ENCODE measurements around the gene FOXP1. TPM values are rescaled to one million over a fixed set of nuclear protein-coding genes. Genes with fewer than 3 reads are reported as not detected.
A peak's percentile ranks its signal among the peaks of the same experiment; 100 is the strongest.

The FOXP1 gene
- total and polyA plus RNA-seq, 4 donors = 4.9 to 35.4 (median 32.0) TPM

- peak overlapping the region; percentile 54 to 58 for H3K27ac ChIP-seq (ENCODE audit: low read depth in 1 of 2, low read length in 2 of 2)
- H3K27me3 ChIP-seq (ENCODE audit: control insufficient read depth in 4 of 4, insufficient read depth in 4 of 4, low read length in 3 of 4) = no peaks in the 10 kb centered on the region
- TF ChIP-seq ZBTB33 (IDR thresholded peaks at IDR 0.05) (no peak), REST (IDR thresholded peaks at IDR 0.05) (no peak), HNF4G (IDR thresholded peaks at IDR 0.05) (no peak), FOXA2 (IDR thresholded peaks at IDR 0.05) (no peak), SP1 (IDR thresholded peaks at IDR 0.05) (no peak), TAF1 (conservative IDR thresholded peaks at IDR 0.05) (no peak), ATF3 (IDR thresholded peaks at IDR 0.05) (no peak), RAD21 (IDR thresholded peaks at IDR 0.05) (peak; percentile 42 to 64), YY1 (IDR thresholded peaks at IDR 0.05) (peak; percentile 87), JUND (IDR thresholded peaks at IDR 0.05) (no peak), MAX (IDR thresholded peaks at IDR 0.05) (peak; percentile 72), CTCF (IDR thresholded peaks at IDR 0.05; ENCODE audit: low read depth, low read length, missing input control) (no peak), HNF4A (conservative IDR thresholded peaks at IDR 0.05) (peak; percentile 45 to 61), RXRA (IDR thresholded peaks at IDR 0.05) (peak; percentile 25 to 35), EGR1 (IDR thresholded peaks at IDR 0.05; ENCODE audit: low read depth in 2 of 2) (no peak), NR2F2 (IDR thresholded peaks at IDR 0.05) (no peak), GABPA (IDR thresholded peaks at IDR 0.05 in 1 of 2, conservative IDR thresholded peaks at IDR 0.05 in 1 of 2) (peak in 1 of 2 donors; percentile 13), FOXA1 (IDR thresholded peaks at IDR 0.05) (no peak)
- H3K9ac ChIP-seq (ENCODE audit: low read depth in 1 of 2, low read length in 2 of 2) = no peak overlapping the region
- no peak for DNase-seq (ENCODE audit: low spot score)
- H3K9me3 ChIP-seq (ENCODE audit: control insufficient read depth in 4 of 4, low read length in 3 of 4) = no peaks in the 10 kb centered on the region
- H3K36me3 ChIP-seq (ENCODE audit: control insufficient read depth in 4 of 4, insufficient read depth in 3 of 4, low read depth in 1 of 4, low read length in 3 of 4) = no peaks in the 10 kb centered on the region
- WGBS = 25% methylated on average over 17 of the region's 17 CpGs
- H3K4me1 ChIP-seq (ENCODE audit: control insufficient read depth in 4 of 4, insufficient read depth in 4 of 4, low read length in 3 of 4) = peaks cover 5 to 11% (median 6%) of the 10 kb centered on the region in 4 donors
- H3K4me3 ChIP-seq (ENCODE audit: low read depth in 1 of 3, low read length in 3 of 3) = peak overlapping the region in 1 of 3 donors; percentile 58
These were observed 154.5 kb downstream of the FOXP1 start for GRCh38 chr3:71428841-71429596.
